Measurements from ENCODE around the gene TLE1.

DNA sequence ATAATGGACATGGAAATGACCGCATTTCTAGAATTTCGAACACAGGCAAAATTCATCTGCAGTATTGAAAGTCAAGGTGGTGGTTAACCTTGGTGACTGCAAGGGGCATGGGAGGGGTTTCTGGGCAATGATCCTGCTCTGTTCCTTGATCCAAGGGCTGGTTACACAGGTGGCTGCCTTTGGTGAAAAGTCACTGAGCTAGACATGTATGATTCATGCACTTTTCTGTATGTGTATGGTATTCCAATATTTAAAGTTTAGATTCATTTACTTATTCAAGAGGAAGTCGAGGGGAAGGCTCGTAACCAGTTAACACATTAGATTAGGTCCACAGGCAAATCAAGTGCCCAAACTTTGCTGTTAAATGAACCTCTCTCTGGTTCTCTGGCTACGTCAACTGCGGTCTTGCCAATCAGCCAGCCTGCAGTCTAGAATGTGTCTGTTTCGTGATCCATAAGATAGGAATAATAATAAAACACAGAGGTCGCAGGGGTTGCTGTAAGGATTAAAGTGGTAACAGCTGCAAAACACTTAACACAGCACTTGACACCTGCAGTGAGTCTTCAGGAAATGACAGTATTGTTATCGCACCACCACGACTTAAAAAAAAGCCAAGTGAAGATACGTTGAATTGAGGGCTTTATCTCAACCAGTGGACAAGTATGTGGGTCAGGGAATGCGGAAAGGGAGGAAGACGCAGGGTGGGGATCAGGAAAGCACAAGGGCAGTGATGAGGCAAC is 92.5 kb downstream of the TLE1 start:
- TF ChIP-seq, protein P1, sequence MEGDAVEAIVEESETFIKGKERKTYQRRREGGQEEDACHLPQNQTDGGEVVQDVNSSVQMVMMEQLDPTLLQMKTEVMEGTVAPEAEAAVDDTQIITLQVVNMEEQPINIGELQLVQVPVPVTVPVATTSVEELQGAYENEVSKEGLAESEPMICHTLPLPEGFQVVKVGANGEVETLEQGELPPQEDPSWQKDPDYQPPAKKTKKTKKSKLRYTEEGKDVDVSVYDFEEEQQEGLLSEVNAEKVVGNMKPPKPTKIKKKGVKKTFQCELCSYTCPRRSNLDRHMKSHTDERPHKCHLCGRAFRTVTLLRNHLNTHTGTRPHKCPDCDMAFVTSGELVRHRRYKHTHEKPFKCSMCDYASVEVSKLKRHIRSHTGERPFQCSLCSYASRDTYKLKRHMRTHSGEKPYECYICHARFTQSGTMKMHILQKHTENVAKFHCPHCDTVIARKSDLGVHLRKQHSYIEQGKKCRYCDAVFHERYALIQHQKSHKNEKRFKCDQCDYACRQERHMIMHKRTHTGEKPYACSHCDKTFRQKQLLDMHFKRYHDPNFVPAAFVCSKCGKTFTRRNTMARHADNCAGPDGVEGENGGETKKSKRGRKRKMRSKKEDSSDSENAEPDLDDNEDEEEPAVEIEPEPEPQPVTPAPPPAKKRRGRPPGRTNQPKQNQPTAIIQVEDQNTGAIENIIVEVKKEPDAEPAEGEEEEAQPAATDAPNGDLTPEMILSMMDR (IDR thresholded peaks at IDR 0.05): no peak
- no peak for TF ChIP-seq POLR2A (IDR thresholded peaks at IDR 0.05)

All from Peyer's patch (tissue), 4 donors.